HEK293 (cell line): ENCODE measurements around the gene CACNB2.

Experiments
- CTCF ChIA-PET: fragments of 350-600 bp; formaldehyde crosslinking; extraction: SDS; loops from one replicate; lab custom pipeline; 2021; ENCODE audit warnings: antibody characterized with exemption; lab: Yijun Ruan, JAX
- POLR2A ChIA-PET: fragments of 300-600 bp; formaldehyde crosslinking; extraction: SDS; loops from one replicate; lab custom pipeline; 2020; ENCODE audit warnings: antibody characterized with exemption, inconsistent platforms; lab: Yijun Ruan, JAX
- H3K27ac ChIP-seq: fragments of 200-500 bp; sonication (Bioruptor generic); 2 replicates; pipeline ENCODE4 v1.5.1; 2014; ENCODE audit warnings: low read depth, low read length, control low read depth, inconsistent platforms; ENCODE audit errors: extremely low read depth
- H3K36me3 ChIP-seq, 2 experiments: fragments of 200-500 bp in 1 of 2; sonication (Bioruptor generic) in 1 of 2; 1 replicate in 1 of 2; 2 replicates in 1 of 2; pipeline ENCODE4 v1.5.1; 2014 to 2017; ENCODE audit warnings: inconsistent platforms in 2 of 2, low read length in 2 of 2; ENCODE audit not compliant: control insufficient read depth in 2 of 2, insufficient read depth in 1 of 2
- H3K4me1 ChIP-seq: fragments of 200-500 bp; sonication (Bioruptor generic); 2 replicates; pipeline ENCODE4 v1.5.1; 2014; ENCODE audit warnings: mild to moderate bottlenecking, low read length, inconsistent platforms; ENCODE audit not compliant: control insufficient read depth, insufficient read depth
- H3K4me3 ChIP-seq: 2 replicates; pipeline ENCODE4 v1.5.1; 2011; ENCODE audit warnings: low read depth, mild to moderate bottlenecking, control low read depth, low read length, moderate library complexity
- H3K9me3 ChIP-seq: fragments of 200-500 bp; sonication (Bioruptor generic); 2 replicates; pipeline ENCODE4 v1.5.1; 2014; ENCODE audit warnings: low read depth, low read length, inconsistent platforms; ENCODE audit not compliant: control insufficient read depth, insufficient read depth
- EGR2 ChIP-seq: fragments of 450-650 bp; formaldehyde crosslinking; IDR thresholded peaks from 2 replicates; pipeline ENCODE4 v1.5.1; 2016; ENCODE audit warnings: low read depth, missing biosample characterization, missing genetic modification characterization
- HIC1 ChIP-seq: fragments of 450-650 bp; formaldehyde crosslinking; IDR thresholded peaks from 2 replicates; pipeline ENCODE4 v1.5.1; 2016; ENCODE audit warnings: missing biosample characterization, missing genetic modification characterization
- KLF10 ChIP-seq: fragments of 450-650 bp; IDR thresholded peaks from 2 replicates; pipeline ENCODE4 v1.5.1; 2018; ENCODE audit warnings: missing biosample characterization, mild to moderate bottlenecking, missing genetic modification characterization
- PRDM6 ChIP-seq: fragments of 450-650 bp; formaldehyde crosslinking; IDR thresholded peaks from 2 replicates; pipeline ENCODE4 v1.5.1; 2017; ENCODE audit warnings: missing biosample characterization, missing genetic modification characterization
- REST ChIP-seq: fragments of 450-650 bp; formaldehyde crosslinking; IDR thresholded peaks from 2 replicates; pipeline ENCODE4 v1.5.1; 2016; ENCODE audit warnings: missing biosample characterization, missing genetic modification characterization
- ZBTB7A ChIP-seq: fragments of 450-650 bp; formaldehyde crosslinking; IDR thresholded peaks from 2 replicates; pipeline ENCODE4 v1.5.1; 2016; ENCODE audit warnings: low read depth, missing biosample characterization, missing genetic modification characterization
- ZFP37 ChIP-seq: fragments of 450-650 bp; formaldehyde crosslinking; IDR thresholded peaks from 2 replicates; pipeline ENCODE4 v1.5.1; 2016; ENCODE audit warnings: missing biosample characterization, missing genetic modification characterization
- ZNF140 ChIP-seq: fragments of 450-650 bp; formaldehyde crosslinking; IDR thresholded peaks from 2 replicates; pipeline ENCODE4 v1.5.1; 2016; ENCODE audit warnings: missing biosample characterization, missing genetic modification characterization
- ZNF155 ChIP-seq: fragments of 450-650 bp; formaldehyde crosslinking; IDR thresholded peaks from 2 replicates; pipeline ENCODE4 v1.5.1; 2016; ENCODE audit warnings: missing biosample characterization, missing genetic modification characterization
- ZNF157 ChIP-seq: fragments of 450-650 bp; formaldehyde crosslinking; IDR thresholded peaks from 2 replicates; pipeline ENCODE4 v1.5.1; 2016; ENCODE audit warnings: missing biosample characterization, missing genetic modification characterization
- ZNF184 ChIP-seq: fragments of 450-650 bp; IDR thresholded peaks from 2 replicates; pipeline ENCODE4 v1.5.1; 2018; ENCODE audit warnings: missing biosample characterization, mild to moderate bottlenecking, missing genetic modification characterization
- ZNF341 ChIP-seq: fragments of 450-650 bp; formaldehyde crosslinking; IDR thresholded peaks from 2 replicates; pipeline ENCODE4; 2016; ENCODE audit warnings: low read depth, missing biosample characterization, missing genetic modification characterization
- ZNF48 ChIP-seq: fragments of 450-650 bp; formaldehyde crosslinking; IDR thresholded peaks from 2 replicates; pipeline ENCODE4 v1.5.1; 2016; ENCODE audit warnings: missing biosample characterization, missing genetic modification characterization
- ZNF521 ChIP-seq: fragments of 450-650 bp; formaldehyde crosslinking; IDR thresholded peaks from 2 replicates; pipeline ENCODE4 v1.5.1; 2017; ENCODE audit warnings: missing biosample characterization, mild to moderate bottlenecking, missing genetic modification characterization
- ZNF571 ChIP-seq: fragments of 450-650 bp; formaldehyde crosslinking; IDR thresholded peaks from 2 replicates; pipeline ENCODE4 v1.5.0; 2017; ENCODE audit warnings: missing biosample characterization, missing genetic modification characterization
- ZNF585B ChIP-seq: fragments of 450-650 bp; formaldehyde crosslinking; IDR thresholded peaks from 2 replicates; pipeline ENCODE4 v1.5.1; 2016; ENCODE audit warnings: missing biosample characterization, missing genetic modification characterization
- ZNF596 ChIP-seq: fragments of 450-650 bp; IDR thresholded peaks from 2 replicates; pipeline ENCODE4 v1.5.0; 2018; ENCODE audit warnings: missing biosample characterization, mild to moderate bottlenecking, missing genetic modification characterization, moderate library complexity
- ZNF654 ChIP-seq: fragments of 450-650 bp; formaldehyde crosslinking; IDR thresholded peaks from 2 replicates; pipeline ENCODE4 v1.5.1; 2016; ENCODE audit warnings: low read depth, missing biosample characterization, missing genetic modification characterization
- ZNF692 ChIP-seq: fragments of 450-650 bp; formaldehyde crosslinking; IDR thresholded peaks from 2 replicates; pipeline ENCODE4 v1.5.1; 2016; ENCODE audit warnings: missing biosample characterization, missing genetic modification characterization
- ZNF777 ChIP-seq: fragments of 450-650 bp; formaldehyde crosslinking; IDR thresholded peaks from 2 replicates; pipeline ENCODE4 v1.5.1; 2017; ENCODE audit warnings: missing biosample characterization, missing genetic modification characterization, borderline replicate concordance
- ZNF785 ChIP-seq: fragments of 450-650 bp; formaldehyde crosslinking; IDR thresholded peaks from 2 replicates; pipeline ENCODE4 v1.5.1; 2016; ENCODE audit warnings: missing biosample characterization, missing genetic modification characterization
- ZXDB ChIP-seq: fragments of 450-650 bp; formaldehyde crosslinking; IDR thresholded peaks from 2 replicates; pipeline ENCODE4 v1.5.1; 2016; ENCODE audit warnings: missing biosample characterization, missing genetic modification characterization

Gene CACNB2

GRCh38 chr10:18117276-18117675 is 22.9 kb upstream of the CACNB2 start:
- Histone ChIP-seq H3K4me1 (no peaks in the 10 kb centered on the region), H3K27ac (no peak overlapping the region), H3K9me3 (no peaks in the 10 kb centered on the region), H3K36me3 (no peaks in the 10 kb centered on the region)
- POLR2A ChIA-PET, result no interaction called here
- CTCF ChIA-PET, result interaction anchor here (0.7 to 2.1 kb wide), 3 partner anchors 12 to 267 kb away, joined by 3 to 6 read pairs (median 5); no protein-coding TSS in a partner anchor
- TF ChIP-seq PRDM6 (tag by site-specific recombination) (no peak), ZNF157 (tag by site-specific recombination) (no peak), ZNF785 (no peak), ZNF521 (no peak), ZBTB7A (tag by site-specific recombination) (no peak), ZXDB (tag by site-specific recombination) (no peak), ZNF341 (tag by site-specific recombination) (no peak), ZNF184 (tag by site-specific recombination) (no peak), ZNF777 (tag by site-specific recombination) (no peak), ZNF654 (no peak), ZNF155 (tag by site-specific recombination) (no peak), ZFP37 (tag by site-specific recombination) (no peak), ZNF140 (tag by site-specific recombination) (no peak), REST (tag by site-specific recombination) (no peak), ZNF571 (no peak)
- TF ChIP-seq, all 188 proteins: peak for 0
- H3K4me3 ChIP-seq, result no peak overlapping the region

GRCh38 chr10:18122753-18123152 is 17.5 kb upstream of the CACNB2 start:
- no peak overlapping the region for H3K27ac ChIP-seq
- no peaks in the 10 kb centered on the region for H3K36me3 ChIP-seq
- no peaks in the 10 kb centered on the region for H3K9me3 ChIP-seq
- no peaks in the 10 kb centered on the region for H3K4me1 ChIP-seq
- ChIA-PET POLR2A (no interaction called here), CTCF (no interaction called here)
- TF ChIP-seq HIC1 (tag by site-specific recombination) (no peak), ZNF692 (tag by site-specific recombination) (no peak), ZNF596 (tag by site-specific recombination) (no peak), ZNF585B (tag by site-specific recombination) (no peak), KLF10 (tag by site-specific recombination) (no peak), EGR2 (no peak), ZNF48 (tag by site-specific recombination) (no peak)
- no peak overlapping the region for H3K4me3 ChIP-seq
